NCI-H2107 treated with DMSO at 0.1 percent for 48 hours (cell line): ENCODE measurements around the gene ZNF92.
"Not testable (repeated sequence)": the region's sequence is repeated elsewhere in the genome, so short reads cannot be mapped to it uniquely, and the experiment has no call there.

Source experiments
- DNase-seq: peaks from one replicate; lab custom pipeline; 2025; ENCODE audit not compliant: unreplicated experiment; lab: John Stamatoyannopoulos, UW

ZNF92 gene

DNA sequence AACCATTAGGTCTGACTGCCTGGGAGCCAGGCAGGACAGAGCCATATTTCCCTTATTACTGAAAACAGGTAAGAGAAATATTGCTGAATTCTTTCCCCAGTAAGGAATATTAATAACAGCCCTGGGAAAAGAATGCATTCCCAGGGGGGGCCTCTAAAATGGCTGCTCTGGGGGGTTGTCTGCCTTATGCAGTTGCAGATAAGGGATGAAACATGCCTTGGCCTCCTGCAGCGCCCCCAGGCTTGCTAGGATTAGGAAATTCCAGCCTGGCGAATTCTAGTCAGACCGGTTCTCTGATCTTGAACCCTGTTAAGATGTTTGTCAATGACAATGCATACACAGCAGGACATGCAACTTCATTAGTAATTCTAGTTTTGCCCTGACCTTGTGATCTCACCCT lies 49.6 kb downstream of the ZNF92 start:
- not testable (repeated sequence) for DNase-seq

DNA sequence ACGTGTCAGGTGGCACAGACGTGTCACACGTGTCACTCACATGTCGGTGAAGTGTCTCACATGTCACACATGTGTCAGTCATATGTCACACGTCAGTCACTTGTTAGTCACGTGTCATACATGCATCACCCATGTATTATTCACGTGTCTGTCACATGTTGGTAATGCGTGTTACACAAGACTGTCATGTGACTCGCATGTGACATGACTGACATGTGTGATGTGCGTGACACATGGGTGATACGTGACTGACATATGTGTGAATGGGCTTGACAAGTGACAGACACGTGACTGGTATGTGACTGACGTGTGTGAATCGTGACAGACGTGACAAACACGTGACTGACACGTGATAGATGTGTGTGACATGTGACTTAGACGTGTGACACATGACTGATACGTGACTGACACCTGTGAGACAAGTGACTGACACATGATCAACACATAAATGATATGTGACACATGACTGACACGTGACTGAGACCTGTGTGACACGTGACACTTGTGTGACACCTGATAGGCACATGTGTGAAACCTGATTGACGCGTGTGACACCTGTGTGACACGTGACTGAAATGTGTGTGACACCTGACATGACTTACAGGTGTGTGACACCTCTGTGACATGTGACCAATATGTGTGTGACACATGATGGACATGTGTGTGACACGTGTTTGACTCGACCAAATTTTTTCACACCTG lies 56.1 kb downstream of the ZNF92 start:
- DNase-seq = no peak

DNA sequence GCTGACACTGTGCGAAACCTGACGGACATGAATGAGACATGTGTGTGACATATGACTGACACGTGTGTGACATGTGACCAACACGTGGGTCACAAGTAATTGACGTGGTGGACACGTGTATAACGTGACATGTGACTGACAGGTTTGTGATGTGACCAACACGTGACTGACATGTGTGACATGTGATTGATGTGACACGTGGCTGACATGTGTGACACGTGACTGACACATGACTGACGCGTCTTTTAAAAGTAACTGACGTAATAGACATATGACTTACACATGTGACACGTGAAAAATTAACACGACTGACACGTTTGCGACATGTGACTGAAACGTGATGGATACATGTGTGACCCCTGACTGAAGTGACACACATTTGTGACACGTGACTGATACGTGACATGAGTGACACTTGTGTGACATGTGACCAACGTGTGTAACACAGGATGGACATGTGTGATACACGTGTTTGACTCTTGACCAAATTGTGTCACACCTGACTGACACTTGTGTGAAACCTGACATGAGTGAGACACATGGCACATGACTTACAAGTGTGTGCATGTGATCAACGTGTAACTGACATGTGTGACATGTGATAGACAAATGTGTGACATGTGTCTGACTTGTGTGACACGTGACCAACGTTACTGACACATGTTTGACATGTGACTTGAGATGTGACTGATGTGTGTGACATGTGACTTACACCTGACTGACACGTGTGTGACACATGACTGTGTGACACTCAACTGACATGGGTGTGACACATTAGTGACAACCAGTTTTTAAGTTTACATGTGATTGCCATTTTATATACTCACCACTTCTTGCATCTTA lies 56.9 kb downstream of the ZNF92 start:
- no peak for DNase-seq

DNA sequence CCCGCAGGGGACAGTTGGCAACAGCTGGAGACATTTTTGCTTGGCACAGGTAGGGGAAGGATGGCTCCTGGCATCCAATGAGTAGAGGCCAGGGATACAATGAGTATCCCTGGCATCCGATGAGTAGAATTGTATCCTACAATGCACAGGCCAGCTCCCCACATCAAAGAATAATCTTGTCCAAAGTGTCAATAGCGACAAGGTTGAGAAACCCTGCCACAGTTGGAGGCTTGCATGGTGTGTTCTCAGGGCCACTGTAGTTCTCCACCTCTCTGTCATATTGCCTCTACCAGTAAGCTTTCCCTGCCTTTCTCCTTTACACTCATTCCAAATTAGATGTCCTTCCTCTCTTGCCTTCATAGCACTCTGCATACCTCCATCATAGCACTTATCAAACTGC lies 60.7 kb downstream of the ZNF92 start:
- DNase-seq = no peak

DNA sequence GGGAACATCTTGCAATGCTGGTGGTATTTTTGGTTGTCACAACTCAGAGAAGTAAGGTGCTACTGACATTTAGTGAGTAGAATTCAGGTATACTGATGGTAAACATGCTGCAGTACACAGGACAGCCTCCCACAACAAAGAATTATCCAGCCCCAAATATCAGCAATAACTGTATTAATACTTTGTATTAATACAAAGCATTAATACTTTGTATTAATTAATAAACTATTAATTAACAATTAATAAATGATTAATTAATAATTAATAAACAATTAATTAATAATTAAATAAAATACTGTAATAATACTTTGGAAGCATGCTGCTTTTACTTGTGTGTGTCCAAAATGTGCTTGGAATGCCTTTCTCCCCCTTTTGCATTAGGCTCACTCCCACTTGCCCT lies 62.5 kb downstream of the ZNF92 start:
- DNase-seq = no peak

DNA sequence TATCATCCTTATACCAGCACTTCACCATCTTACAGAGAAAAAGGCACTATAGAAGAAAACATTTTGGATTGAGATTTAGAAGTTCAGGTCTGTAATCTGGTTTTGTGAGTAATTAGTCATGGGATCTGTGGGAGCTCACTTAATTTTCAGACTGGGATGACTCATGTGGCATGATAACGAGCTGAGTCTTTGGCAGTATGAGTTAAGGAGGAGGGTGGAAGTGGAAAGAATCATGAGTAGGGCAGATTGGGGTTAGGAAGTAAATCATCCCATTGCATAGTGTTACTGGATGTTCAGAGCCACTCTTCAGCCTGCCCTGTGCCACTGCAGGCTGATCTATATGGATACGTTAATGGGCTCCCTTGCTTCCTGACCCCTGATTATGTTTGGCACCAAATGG lies 64.9 kb downstream of the ZNF92 start:
- no peak for DNase-seq

DNA sequence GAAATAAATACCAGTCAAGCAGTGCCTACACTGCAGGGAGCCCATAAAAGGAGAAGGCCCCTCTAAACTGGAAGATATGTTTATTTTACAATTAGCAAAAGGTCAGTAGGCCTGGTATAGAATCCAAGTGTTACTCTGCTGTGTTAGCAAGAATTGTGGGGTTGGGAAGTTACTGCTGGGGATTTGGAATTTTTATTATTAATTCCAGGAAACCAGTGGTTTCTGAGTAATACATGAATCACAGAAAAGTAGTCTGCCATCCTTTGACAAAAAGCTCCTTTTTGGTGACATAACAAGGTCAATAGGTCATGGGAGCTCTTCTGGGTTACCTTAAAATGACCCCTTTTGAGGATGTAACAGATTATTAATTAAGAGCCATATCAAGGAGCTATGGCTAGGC lies 67.4 kb downstream of the ZNF92 start:
- no peak for DNase-seq

DNA sequence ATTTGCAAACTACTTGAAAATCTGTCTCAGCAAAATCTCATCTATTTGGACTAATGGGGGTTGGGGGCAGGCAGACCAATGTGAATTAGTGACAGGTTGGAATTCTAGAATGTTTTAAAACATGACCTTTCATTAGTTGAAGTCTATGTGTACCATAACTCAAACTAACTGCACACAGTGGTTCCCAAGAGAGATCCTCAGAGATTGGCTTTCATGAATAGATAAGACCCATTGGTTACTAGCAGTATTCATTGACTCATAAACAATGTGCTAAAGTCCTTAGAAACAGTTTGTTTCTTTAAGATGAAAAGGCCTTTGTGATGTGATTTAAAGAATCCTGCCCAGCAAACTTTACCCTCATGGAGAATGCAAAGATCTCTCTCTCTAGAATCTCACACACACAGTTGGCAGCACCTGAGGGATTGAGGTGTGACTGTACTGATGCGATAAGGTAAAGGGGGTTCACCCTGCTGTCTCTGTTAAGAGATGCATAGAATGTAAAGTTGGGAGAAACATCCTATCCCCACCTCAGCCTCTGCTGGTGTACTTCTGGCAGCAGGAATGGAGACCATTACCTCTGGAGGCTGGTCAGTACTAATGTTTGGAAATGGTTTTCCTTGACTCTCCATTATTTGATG lies 70.7 kb downstream of the ZNF92 start:
- DNase-seq = no peak

DNA sequence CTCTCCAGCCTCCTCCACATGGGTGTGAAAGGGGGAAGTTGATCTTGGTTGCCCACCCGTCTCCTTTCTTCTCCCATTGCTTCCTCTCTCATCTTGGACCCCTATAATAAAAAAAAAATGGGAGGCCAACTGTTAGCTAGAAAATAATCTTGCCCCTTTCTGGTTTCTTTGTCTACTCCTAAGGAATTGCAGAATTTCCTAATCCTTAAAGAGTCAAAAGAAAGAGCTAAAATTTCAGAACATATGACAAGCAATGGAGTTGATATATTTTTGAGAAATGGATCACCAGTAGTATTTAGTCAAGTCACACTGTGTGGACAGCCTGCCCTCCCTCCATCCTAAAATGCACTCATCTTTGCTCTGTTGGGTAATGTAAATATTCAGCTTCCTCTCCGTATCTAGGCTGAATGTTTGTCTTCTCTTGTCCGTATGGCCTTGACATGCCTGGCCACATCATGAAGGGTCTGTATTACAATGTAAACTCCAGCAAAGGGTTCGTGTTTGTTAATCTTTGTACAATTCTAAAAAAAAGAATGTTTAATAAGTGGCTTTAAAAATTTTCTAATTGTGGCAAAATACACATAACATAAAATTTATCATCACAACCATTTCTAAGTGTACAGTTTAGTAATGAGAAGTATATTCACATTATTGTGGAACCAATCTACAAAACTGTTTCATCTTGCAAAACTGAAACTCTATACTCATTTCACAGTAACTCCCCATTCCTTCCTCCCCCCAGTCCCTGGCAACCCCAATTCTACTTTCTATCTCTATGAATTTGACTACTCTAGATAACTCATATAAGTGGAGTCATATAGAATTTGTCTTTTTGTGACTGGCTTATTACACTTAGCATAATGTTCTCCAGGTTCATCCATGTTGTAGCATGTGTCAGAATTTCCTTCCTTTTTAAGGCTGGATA lies 71.5 kb downstream of the ZNF92 start:
- no peak for DNase-seq

DNA sequence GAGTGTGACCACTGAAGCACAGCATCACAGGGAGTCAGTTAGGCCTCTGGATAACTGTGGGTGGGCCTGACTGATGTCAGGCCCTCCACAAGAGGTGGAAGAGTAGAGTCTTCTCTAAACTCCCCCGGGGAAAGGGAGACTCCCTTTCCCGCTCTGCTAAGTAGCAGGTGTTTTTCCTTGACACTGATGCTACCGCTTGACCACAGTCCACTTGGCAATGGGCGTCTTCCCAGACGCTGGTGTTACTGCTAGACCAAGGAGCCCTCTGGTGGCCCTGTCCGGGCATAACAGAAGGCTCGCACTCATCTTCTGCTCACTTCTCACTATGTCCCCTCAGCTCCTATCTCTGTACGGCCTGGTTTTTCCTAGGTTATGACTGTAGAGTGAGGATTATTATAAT lies 73.4 kb downstream of the ZNF92 start:
- not testable (repeated sequence) for DNase-seq

DNA sequence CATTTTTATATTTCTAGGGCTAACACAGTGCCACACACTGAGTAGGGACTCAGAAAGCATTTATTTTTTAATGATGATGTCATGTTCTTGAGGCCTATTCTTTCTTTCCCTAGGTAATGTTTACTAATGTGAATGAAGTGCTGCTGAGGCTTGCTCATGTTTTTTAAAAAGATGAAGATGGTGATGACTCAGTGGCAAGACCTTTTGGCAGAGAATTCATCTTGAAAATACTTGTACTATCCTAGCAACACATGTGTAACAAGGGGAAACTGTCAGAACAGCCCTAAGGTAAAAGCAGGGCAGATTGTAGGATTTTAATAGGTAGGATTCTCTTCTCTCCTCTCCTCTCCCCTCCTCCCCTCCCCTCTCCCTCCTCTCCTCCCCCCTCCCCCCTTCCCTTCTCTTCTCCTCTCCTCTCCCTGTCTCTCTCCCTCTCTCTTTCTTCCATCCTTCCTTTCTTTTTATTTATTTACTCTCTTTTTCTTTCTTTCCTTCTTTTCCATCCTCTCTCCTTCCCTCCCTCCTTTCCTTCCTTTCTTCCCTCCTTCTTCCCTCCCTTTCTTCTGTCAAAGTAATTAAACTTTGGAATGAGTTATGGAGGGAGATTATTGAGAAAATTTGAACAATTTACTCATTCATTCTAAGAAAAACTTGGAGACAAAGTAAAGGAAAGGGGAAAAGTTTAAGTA lies 75.3 kb downstream of the ZNF92 start:
- DNase-seq = no peak

DNA sequence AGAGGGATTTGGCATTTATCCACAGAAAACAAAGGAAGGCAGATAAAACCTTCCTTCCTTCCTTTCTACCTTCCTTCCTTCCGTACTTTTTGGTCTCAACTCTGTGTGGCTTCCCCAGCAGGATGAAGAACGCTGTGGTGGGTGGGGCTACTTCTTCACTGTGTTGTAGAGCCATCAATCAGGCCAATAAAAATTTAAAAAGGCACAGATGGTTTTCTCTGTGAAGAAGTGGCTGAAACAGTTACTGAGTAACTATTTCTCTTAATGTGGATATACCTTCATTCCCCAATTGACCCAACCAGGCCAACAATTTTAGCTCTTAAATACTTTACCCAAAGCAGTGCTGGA lies 75.8 kb downstream of the ZNF92 start:
- DNase-seq = no peak
